Omental fat pad (tissue), 4 donors: Measurements from ENCODE around the gene LRPPRC. TPM values are rescaled to one million over a fixed set of nuclear protein-coding genes. Genes with fewer than 3 reads are reported as not detected.
"Not testable (repeated sequence)": the region's sequence is repeated elsewhere in the genome, so short reads cannot be mapped to it uniquely, and the experiment has no call there.

ENCODE experiments used
- ATAC-seq: fragments of 150-250 bp; one replicate; pipeline ENCODE4 v1.9.1; 2016; ENCODE audit warnings: mild to moderate bottlenecking, moderate library complexity; ENCODE audit not compliant: low FRiP score
- DNase-seq: peaks from one replicate; pipeline ENCODE4 v3.0.0-alpha.2; 2019; ENCODE audit warnings: low spot score
- CTCF ChIP-seq, 3 donors: fragments of 450-650 bp; IDR thresholded peaks; one replicate each; pipeline ENCODE4 v1.5.1; 2016 to 2017; ENCODE audit warnings: antibody characterized with exemption in 3 of 3, mild to moderate bottlenecking in 3 of 3, moderate library complexity in 2 of 3
- total RNA-seq, 4 donors: library from RNA; depleted of rRNA; stranded (reverse); fragments of >200 nt; gene quantifications; one replicate each; pipeline ENCODE4 v1.1.0, GENCODE V29; 2016

Gene LRPPRC
- total RNA-seq, 4 donors from 2014 or later = 47.5 to 87.4 (median 56.3) TPM

- ATAC-seq (no peak), DNase-seq (no peak)
Measured at GRCh38 chr2:43924463-43924862, 71.3 kb downstream of the LRPPRC start.

DNA sequence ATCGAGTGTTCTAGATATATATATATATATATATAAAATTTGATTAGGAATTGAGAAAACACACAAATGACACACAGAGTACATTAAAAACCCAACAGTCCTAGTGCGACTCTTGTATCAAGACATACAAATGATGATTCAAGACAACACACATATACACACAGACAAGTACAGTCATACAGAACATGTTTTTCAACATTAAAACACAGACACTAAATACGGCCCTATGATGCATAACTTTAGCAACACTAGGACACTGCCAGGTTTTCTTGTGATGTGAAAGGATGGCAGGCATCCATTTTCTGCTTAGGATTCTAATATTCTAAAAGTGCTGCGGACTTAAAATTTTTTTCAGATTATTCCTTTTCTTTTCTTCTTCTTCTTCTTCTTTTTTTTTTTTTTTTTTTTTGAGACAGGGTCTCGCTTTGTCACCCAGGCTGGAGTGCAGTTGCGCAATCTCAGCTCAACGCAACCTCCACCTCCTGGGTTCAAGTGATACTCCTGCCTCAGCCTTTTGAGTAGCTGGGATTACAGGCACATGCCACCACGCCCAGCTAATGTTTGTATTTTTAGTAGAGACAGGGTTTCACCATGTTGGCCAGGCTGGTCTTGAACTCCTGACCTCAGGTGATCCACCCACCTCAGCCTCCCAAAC lies 84.5 kb downstream of the LRPPRC start:
- not testable (repeated sequence) for ATAC-seq, DNase-seq

More at GRCh38 chr2:43924463-43924862, 71.3 kb downstream of the LRPPRC start:
- TF ChIP-seq CTCF (IDR thresholded peaks at IDR 0.05) = no peak

- no peak for TF ChIP-seq CTCF (IDR thresholded peaks at IDR 0.05)
- DNase-seq (no peak), ATAC-seq (no peak)
Measured at GRCh38 chr2:43906448-43907109, 89.2 kb downstream of the LRPPRC start.

DNA sequence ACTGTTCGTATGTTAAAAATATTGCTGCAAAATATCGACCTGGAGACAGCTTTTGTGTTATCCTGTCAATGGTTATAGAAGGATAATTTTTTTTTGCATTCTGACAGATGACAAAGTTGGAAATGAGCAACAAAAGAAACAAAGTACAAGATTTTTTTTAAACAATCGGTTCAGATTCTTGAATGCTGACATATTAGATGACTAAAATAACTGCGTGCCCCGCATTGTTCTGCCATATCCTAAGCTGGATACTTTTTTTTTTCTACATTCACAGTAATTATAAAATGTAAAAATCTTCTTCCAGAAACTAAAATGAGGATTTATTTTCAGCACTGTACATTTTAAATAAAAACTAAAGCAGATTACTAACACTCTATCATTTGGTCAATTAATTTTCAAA lies 89.9 kb downstream of the LRPPRC start:
- no peak for TF ChIP-seq CTCF (IDR thresholded peaks at IDR 0.05)
- ATAC-seq (no peak), DNase-seq (no peak)

GRCh38 chr2:43905371-43905803 lies 90.4 kb downstream of the LRPPRC start:
- ATAC-seq = no peak
- no peak for TF ChIP-seq CTCF (IDR thresholded peaks at IDR 0.05)

GRCh38 chr2:43899589-43899988 lies 96.2 kb downstream of the LRPPRC start:
- DNase-seq (no peak), ATAC-seq (no peak)
- no peak for TF ChIP-seq CTCF (IDR thresholded peaks at IDR 0.05)

More at GRCh38 chr2:43905371-43905803, 90.4 kb downstream of the LRPPRC start:
- no peak for DNase-seq

DNA sequence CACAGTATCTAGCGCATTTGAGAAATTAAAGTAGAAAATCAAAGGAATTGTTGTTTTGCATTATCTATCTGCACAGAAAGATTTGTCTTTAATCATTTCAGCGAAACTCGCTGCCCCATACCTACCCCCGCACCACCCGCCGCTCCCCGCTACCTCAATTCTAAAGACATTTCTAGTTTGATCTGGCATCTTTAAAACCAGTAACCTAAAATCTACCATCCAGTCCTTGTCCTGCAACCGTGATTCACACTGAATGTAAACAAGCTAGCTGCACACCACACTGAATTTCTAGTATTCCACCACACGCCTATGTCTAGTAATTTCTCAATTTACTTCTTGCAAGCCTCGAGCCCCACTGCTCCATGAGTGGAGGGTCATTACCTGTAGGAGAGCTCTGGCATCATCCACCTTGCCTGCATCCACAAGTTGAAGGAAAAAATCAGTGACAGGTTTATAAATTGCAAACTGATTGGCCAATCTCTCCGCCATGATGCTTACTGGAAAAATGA lies 96.9 kb downstream of the LRPPRC start:
- DNase-seq = no peak
- ATAC-seq = no peak
- TF ChIP-seq CTCF (IDR thresholded peaks at IDR 0.05) = no peak
